GM21717 (cell line): ENCODE results near the gene IZUMO4.

Experiments used
- ATAC-seq: cut with Tn5 transposase; IDR thresholded peaks from one replicate; pipeline ENCODE4 v1.9.1; 2021; ENCODE audit warnings: mild to moderate bottlenecking, moderate library complexity; ENCODE audit not compliant: unreplicated experiment

Gene IZUMO4

GRCh38 chr19:2142173-2142829 lies 45.6 kb downstream of the IZUMO4 start:
- no peak for ATAC-seq

DNA sequence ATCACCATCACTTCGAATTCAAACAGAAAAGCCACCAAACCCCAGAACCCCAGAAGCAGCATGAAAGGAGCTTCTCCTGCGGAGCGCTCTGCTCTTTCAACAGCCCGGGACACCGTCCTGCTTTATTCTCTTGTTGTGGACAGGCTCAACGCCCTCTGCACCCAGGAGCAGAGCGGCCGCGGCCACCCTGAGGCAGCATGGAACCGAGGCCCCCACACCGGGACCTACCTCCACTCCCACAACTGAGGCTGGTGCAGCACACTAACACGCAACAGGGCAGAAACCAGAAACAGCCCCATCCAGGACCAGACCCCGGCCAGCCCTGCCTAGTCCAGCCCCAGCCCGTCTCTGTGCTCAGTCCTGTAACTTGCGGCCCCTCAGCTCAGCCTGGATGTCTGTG lies 47.5 kb downstream of the IZUMO4 start:
- ATAC-seq, result no peak

GRCh38 chr19:2145831-2146241 lies 49.1 kb downstream of the IZUMO4 start:
- ATAC-seq, result no peak

DNA sequence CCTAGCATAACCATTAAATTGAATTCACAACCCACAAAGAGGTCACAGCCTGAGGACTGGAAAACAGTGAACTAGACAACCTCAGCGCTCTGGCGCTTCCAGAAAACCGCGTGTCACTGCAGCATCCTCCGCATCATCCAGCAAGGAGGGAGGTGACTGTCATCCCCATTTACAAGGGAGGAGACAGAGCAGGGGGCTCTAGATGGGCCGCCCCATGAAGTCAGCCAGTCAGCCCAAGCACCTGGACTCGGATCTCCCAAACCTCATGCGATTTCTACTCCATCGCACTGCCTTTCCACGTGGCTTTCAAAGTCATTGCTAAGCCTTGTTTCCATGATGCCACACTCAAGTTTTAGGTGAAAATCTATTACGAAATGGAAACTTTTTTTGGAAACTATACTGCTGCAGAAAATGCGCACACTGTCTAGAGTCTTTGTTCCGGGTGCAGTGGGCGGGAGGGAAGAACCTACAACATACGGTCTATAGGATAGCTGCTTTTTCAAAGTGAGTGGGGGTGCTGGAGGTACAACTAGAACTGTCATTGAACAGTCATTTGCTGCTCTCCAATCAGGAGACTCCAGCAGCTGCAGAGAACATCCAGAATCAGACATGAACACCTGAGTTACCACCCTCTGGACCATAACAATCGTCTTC lies 51.9 kb downstream of the IZUMO4 start:
- no peak for ATAC-seq
